Measurements from ENCODE around the gene GABPA. TPM values are rescaled to one million over a fixed set of nuclear protein-coding genes. Genes with fewer than 3 reads are reported as not detected.

GABPA gene
- polyA plus RNA-seq, 1 of the 3 experiments (the other 2 are of a cell fraction): 6.2 TPM

- Histone ChIP-seq H3K4me2 (no peak overlapping the region), H3K79me2 (ENCODE audit: insufficient read depth) (peaks cover 83% of the 10 kb centered on the region), H3K9me3 (no peaks in the 10 kb centered on the region), H3K27ac (ENCODE audit: low read depth in 2 of 2, low read length in 1 of 2) (no peak overlapping the region), H3K9me2 (no peaks in the 10 kb centered on the region), H3F3A (replicated peaks; ENCODE audit: insufficient read depth) (peaks cover 22% of the 10 kb centered on the region), H3K27me3 (ENCODE audit: insufficient read depth) (no peaks in the 10 kb centered on the region), H3K4me1 (ENCODE audit: control insufficient read depth in 1 of 2, insufficient read depth in 2 of 2, low read depth in 1 of 2, low read length in 1 of 2) (peaks cover 9 to 21% of the 10 kb centered on the region in 2 experiments; a peak in 3 of 4 replicates), H3K36me3 (replicated peaks in 1 of 2; ENCODE audit: control insufficient read depth in 1 of 2, insufficient read depth in 2 of 2, low read length in 1 of 2) (peaks cover 29 to 34% of the 10 kb centered on the region in 2 experiments), H4K20me1 (ENCODE audit: insufficient read depth) (peaks cover 26% of the 10 kb centered on the region), H2AFZ (ENCODE audit: low read depth) (no peak overlapping the region), H3K4me3 (ENCODE audit: low read depth in 2 of 2, low read length in 1 of 2) (no peak overlapping the region), H3K9ac (no peak overlapping the region)
- 95% methylated on average over 6 of the region's 6 CpGs for WGBS (ENCODE audit: low lambda C conversion rate)
- no peak for DNase-seq
- no peak for TF ChIP-seq TEAD4 (IDR thresholded peaks at IDR 0.05; ENCODE audit: borderline replicate concordance, insufficient read depth)
- TF ChIP-seq MXI1 (IDR thresholded peaks at IDR 0.05; ENCODE audit: low read depth, low read length): no peak
- TF ChIP-seq USF1 (IDR thresholded peaks at IDR 0.05; ENCODE audit: borderline replicate concordance, low read depth): no peak
- no peak for TF ChIP-seq RFX5 (IDR thresholded peaks at IDR 0.05; ENCODE audit: low read length)
- no peak for TF ChIP-seq IRF3 (IDR thresholded peaks at IDR 0.05; ENCODE audit: low read depth, low read length)
- TF ChIP-seq POLR2AphosphoS5 (IDR thresholded peaks at IDR 0.05; ENCODE audit: low read depth, low read length): no peak
- no peak for TF ChIP-seq RCOR1 (IDR thresholded peaks at IDR 0.05; ENCODE audit: low read length)
- no peak for TF ChIP-seq YY1 (IDR thresholded peaks at IDR 0.05; ENCODE audit: low read depth)
- TF ChIP-seq FOSL2 (IDR thresholded peaks at IDR 0.05; ENCODE audit: borderline replicate concordance, low read depth): no peak
- TF ChIP-seq SIN3A (IDR thresholded peaks at IDR 0.05; ENCODE audit: borderline replicate concordance, low read depth, low read length): no peak
- no peak for TF ChIP-seq PBX3 (IDR thresholded peaks at IDR 0.05)
- no peak for TF ChIP-seq NRF1 (IDR thresholded peaks at IDR 0.05; ENCODE audit: low read depth, low read length)
- no peak for TF ChIP-seq ELF1 (IDR thresholded peaks at IDR 0.05)
- TF ChIP-seq JUND (IDR thresholded peaks at IDR 0.05): no peak
- no peak for TF ChIP-seq FOXM1 (IDR thresholded peaks at IDR 0.05; ENCODE audit: low read depth)
- no peak for TF ChIP-seq REST (IDR thresholded peaks at IDR 0.05; ENCODE audit: low read depth, low read length)
- ChIA-PET CTCF (interaction anchor here (1.3 kb wide), 1 partner anchor 124 kb away, joined by 6 read pairs; no protein-coding TSS in a partner anchor), POLR2A (no interaction called here)
Observed at GRCh38 chr21:25732091-25732760, 2.5 kb upstream of the GABPA start.

Measured in SK-N-SH (cell line).